GM13977 (cell line): ENCODE data around the gene NFE2L1.
A peak's percentile ranks its signal among the peaks of the same experiment; 100 is the strongest.
"Not testable (repeated sequence)": the region's sequence is repeated elsewhere in the genome, so short reads cannot be mapped to it uniquely, and the experiment has no call there.

Experiments
- DNase-seq: peaks from one replicate; pipeline ENCODE4 v3.0.0; 2012; ENCODE audit warnings: low spot score
- in situ Hi-C: fragments of 300-500 bp; cut with MboI; formaldehyde crosslinking; loops from one replicate; pipeline ENCODE4 v1.12.0; 2022; ENCODE audit warnings: low sequenced_read_pairs, low pct_unique_long_range_greater_than_20kb, mixed read lengths, inconsistent platforms; ENCODE audit not compliant: unreplicated experiment
- TF ChIP-seq, protein P1 (sequence below): IDR thresholded peaks from 2 replicates; pipeline ENCODE4 v1.5.1; 2012; ENCODE audit warnings: mild to moderate bottlenecking, control low read depth; ENCODE audit not compliant: insufficient read depth; ENCODE audit errors: extremely low read depth, missing control alignments

NFE2L1 gene, protein sequence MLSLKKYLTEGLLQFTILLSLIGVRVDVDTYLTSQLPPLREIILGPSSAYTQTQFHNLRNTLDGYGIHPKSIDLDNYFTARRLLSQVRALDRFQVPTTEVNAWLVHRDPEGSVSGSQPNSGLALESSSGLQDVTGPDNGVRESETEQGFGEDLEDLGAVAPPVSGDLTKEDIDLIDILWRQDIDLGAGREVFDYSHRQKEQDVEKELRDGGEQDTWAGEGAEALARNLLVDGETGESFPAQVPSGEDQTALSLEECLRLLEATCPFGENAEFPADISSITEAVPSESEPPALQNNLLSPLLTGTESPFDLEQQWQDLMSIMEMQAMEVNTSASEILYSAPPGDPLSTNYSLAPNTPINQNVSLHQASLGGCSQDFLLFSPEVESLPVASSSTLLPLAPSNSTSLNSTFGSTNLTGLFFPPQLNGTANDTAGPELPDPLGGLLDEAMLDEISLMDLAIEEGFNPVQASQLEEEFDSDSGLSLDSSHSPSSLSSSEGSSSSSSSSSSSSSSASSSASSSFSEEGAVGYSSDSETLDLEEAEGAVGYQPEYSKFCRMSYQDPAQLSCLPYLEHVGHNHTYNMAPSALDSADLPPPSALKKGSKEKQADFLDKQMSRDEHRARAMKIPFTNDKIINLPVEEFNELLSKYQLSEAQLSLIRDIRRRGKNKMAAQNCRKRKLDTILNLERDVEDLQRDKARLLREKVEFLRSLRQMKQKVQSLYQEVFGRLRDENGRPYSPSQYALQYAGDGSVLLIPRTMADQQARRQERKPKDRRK

DNA sequence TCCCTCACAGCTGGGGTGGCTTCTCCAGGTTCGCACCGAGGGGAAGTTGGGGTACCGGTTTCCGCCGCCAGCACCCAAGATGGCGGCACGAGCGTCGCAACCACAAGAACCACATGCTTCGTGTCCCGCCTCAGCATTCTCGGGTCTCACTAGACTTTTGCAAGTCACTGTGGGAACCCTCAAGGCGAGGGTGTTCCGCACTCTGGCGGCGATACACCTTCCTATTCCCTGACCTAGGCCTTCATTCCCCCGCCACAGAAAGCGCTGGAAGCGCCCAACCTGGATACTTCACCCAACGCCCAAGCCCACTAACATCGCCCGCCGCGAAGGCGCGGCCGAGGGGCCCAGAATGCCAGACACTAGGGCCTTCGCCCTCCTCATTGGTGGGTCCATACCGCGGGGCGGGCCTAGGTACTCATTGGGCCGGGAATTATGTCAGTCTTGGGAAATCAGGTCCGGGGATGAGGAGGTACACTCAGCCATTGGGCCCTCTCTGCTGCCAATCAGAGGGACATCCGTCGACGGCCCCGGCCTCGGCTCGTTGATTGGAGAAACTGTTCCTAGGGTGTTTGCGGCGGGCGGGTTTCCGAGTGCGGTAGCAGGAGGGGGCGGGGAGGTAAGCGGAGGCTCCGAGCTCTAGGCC, at the start of gene NFE2L1:
Gene NFE2L1, plus strand, starts transcription at position 619 of the 643 bp plus-strand sequence. CDS start 2,760 bp downstream, outside the sequence.
- in situ Hi-C loops: no loop called here
- peak; percentile 95 for DNase-seq
- TF ChIP-seq, protein P1, sequence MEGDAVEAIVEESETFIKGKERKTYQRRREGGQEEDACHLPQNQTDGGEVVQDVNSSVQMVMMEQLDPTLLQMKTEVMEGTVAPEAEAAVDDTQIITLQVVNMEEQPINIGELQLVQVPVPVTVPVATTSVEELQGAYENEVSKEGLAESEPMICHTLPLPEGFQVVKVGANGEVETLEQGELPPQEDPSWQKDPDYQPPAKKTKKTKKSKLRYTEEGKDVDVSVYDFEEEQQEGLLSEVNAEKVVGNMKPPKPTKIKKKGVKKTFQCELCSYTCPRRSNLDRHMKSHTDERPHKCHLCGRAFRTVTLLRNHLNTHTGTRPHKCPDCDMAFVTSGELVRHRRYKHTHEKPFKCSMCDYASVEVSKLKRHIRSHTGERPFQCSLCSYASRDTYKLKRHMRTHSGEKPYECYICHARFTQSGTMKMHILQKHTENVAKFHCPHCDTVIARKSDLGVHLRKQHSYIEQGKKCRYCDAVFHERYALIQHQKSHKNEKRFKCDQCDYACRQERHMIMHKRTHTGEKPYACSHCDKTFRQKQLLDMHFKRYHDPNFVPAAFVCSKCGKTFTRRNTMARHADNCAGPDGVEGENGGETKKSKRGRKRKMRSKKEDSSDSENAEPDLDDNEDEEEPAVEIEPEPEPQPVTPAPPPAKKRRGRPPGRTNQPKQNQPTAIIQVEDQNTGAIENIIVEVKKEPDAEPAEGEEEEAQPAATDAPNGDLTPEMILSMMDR: no peak

- TF ChIP-seq, protein P1: no peak
- in situ Hi-C loops: no loop called here
- no peak for DNase-seq
Measured at GRCh38 chr17:47999582-47999981, 48.6 kb upstream of the NFE2L1 start.

DNA sequence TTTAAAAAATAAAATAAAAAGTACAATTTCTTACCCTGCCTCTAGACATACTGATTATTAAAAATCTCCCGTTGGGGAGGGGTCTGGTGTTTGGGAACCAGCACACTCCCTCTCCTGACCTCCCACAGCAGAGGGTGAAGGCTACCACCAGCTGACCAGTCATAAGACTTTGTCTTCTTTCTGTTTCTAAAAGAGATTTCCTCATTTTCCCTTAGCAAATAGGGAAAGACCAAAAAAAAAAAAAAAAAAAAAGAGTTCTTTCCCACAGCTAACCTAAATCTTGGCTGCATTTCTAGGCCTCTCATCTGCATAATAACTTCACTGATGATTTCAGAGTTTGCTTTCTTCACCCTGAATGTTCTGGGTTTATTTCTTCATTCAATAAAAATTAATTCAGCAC, 47.0 kb upstream of the NFE2L1 start:
- no peak for DNase-seq
- in situ Hi-C loops: no loop called here
- TF ChIP-seq, protein P1: no peak

- in situ Hi-C loops: not testable (repeated sequence)
Measured at GRCh38 chr17:48001657-48002056, 46.5 kb upstream of the NFE2L1 start.

GRCh38 chr17:48002266-48002915, 45.8 kb upstream of the NFE2L1 start:
- in situ Hi-C loops: no loop called here
- TF ChIP-seq, protein P1: no peak
- DNase-seq: peak; percentile 75

More at GRCh38 chr17:48001657-48002056, 46.5 kb upstream of the NFE2L1 start:
- DNase-seq: not testable (repeated sequence)

- DNase-seq: no peak
- TF ChIP-seq, protein P1: no peak
- in situ Hi-C loops: no loop called here
Measured at GRCh38 chr17:48002916-48003416, 45.2 kb upstream of the NFE2L1 start.
